Astrocyte of the spinal cord (primary cell): ENCODE data around the gene STX17.

Experiments used
- DNase-seq: peaks from one replicate; pipeline ENCODE4 v3.0.0; 2011; ENCODE audit warnings: low read depth, low spot score
- H3K4me3 ChIP-seq: 2 replicates; pipeline ENCODE4 v1.5.1; 2011; ENCODE audit warnings: low read depth, mild to moderate bottlenecking, low read length, moderate library complexity
- in situ Hi-C: cut with HindIII; loops from 2 replicates; pipeline ENCODE4 v1.10.0; 2017; ENCODE audit warnings: low sequenced_read_pairs
- TF ChIP-seq, protein P1 (sequence below): IDR thresholded peaks from 2 replicates; pipeline ENCODE4 v1.5.1; 2012; ENCODE audit warnings: low read depth, mild to moderate bottlenecking, low read length, inconsistent platforms

Gene STX17

DNA sequence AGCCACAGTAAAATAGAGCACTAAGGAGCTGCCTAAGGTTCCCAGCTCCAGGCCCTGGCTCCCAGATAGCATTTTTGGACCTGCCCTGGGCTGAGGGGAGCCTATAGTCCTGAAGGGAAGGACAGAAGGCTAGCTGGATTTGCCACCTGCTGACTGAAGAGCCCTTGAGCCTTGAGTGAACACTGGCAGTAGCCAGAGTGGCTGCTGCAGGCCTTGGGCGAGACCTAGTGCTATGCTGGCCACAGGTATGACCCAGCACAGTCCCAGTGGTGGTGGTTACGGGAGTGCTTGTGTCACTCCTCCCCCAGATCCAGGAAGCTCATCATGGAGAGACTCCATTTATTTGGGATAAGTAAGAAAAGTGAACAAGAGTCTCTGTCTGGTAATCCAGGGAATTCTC is 10.3 kb upstream of the STX17 start:
- TF ChIP-seq, protein P1, sequence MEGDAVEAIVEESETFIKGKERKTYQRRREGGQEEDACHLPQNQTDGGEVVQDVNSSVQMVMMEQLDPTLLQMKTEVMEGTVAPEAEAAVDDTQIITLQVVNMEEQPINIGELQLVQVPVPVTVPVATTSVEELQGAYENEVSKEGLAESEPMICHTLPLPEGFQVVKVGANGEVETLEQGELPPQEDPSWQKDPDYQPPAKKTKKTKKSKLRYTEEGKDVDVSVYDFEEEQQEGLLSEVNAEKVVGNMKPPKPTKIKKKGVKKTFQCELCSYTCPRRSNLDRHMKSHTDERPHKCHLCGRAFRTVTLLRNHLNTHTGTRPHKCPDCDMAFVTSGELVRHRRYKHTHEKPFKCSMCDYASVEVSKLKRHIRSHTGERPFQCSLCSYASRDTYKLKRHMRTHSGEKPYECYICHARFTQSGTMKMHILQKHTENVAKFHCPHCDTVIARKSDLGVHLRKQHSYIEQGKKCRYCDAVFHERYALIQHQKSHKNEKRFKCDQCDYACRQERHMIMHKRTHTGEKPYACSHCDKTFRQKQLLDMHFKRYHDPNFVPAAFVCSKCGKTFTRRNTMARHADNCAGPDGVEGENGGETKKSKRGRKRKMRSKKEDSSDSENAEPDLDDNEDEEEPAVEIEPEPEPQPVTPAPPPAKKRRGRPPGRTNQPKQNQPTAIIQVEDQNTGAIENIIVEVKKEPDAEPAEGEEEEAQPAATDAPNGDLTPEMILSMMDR = no peak
- in situ Hi-C loops = no loop called here
- DNase-seq = no peak

DNA sequence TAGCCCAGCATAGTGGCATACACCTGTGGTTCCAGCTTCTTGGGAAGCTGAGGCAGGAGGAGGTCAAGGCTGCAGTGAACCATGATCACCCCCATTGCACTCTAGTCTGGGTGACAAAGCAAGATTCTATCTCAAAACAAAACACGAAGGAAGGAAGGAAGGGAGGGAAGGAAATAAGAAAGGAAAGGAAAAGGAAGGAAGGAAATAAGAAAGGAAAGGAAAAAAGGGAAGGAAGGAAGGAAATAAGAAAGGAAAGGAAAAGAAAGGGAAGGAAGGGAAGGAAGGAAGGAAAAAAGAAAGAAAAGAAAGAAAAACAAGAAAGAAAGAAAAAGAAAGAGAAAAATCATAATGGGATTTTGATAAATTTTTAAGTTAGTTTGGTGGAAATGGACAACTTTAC is 3.1 kb upstream of the STX17 start:
- no peak for DNase-seq
- in situ Hi-C loops = no loop called here

More for the DNA sequence above, 10.3 kb upstream of the STX17 start:
- H3K4me3 ChIP-seq = no peak overlapping the region

DNA sequence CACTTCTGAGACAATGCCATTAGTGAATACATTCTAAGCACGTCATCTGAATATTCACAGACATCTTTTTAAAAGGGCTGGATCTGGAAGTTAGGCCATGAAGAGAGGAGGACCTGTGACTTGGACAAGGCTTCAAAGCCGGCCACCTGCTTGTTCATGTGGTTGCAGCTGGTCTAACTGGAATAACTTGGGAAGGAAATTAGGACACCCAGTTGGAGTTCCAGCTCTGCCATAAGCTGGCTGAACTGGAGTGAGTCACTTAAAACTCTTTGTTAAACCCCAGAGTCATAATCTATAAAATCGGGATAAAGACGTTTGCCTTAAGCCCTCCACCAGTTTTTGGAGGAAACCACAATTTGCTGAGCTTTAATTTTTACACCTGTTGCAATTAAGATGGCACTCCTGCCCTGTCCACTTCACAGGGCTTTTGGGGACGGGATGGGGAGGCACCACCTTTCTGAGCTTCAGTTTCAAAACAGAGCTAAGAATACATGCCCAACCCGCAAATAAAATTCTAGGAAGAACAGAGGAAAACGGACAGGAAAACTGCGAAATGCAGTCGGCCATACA is 536 bp upstream of the STX17 start:
- in situ Hi-C loops = no loop called here
- TF ChIP-seq, protein P1 = no peak
- DNase-seq = peak; percentile 9
- peak overlapping the region; percentile 84 for H3K4me3 ChIP-seq

More for the DNA sequence above, 3.1 kb upstream of the STX17 start:
- TF ChIP-seq, protein P1 = no peak
- no peak overlapping the region for H3K4me3 ChIP-seq

DNA sequence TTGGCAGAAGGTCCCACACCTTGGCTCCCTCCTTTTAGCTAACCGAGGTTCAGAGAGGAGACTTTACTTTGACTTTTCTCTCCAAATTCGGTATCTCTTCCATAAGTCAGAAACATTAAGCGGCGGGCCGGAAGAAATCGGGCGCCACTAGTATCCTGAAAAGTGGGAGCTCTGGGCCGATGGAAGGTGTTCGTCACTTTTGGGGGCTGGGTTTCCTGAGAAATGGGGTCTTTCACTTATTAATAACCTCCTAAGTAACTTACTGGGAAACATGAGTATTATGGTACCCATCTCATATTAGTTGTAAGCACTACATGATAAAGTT is 716 bp downstream of the STX17 start:
- H3K4me3 ChIP-seq = peak overlapping the region; percentile 84
- in situ Hi-C loops = no loop called here
- DNase-seq = peak; percentile 9
- TF ChIP-seq, protein P1 = no peak

DNA sequence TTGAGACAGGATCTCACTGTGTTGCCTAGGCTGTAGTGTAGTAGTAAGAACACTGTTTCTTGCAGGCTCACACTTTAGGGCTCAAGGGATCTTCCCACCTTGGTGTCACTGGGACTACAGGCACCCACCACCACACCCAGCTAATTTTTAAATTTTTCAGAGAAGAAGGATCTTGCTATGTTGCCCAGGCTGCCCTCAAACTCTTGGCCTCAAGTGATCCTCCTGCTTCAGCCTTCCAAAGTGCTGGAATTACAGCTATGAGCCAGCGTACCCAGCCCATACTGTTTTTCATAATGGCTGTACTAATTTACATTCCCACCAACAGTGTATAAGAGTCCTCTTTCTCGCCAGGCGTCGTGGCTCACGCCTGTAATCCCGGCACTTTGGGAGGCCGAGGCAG is 5.1 kb downstream of the STX17 start:
- TF ChIP-seq, protein P1 = no peak
- H3K4me3 ChIP-seq = no peak overlapping the region
- in situ Hi-C loops = no loop called here
- no peak for DNase-seq

DNA sequence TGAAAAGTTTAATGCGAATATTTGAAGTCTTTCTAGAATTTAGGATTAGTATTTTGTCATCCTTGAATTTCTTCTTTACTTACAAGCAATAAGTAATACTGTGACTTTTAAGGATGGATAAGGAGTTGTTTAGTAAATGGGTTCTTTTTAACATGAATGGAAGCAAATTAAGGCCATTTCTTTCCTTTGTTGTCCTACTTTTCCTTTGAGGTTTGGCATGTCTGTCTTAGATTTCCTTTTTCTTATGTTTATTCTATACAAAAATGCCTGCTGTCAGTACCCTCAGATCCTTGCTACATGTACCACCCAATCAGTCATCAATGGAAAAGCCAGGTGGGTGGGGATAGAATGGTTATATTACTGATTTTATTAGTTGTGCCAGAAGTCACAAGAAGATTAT is 10.2 kb downstream of the STX17 start:
- in situ Hi-C loops = no loop called here
- TF ChIP-seq, protein P1 = no peak
- no peak for DNase-seq
- no peak overlapping the region for H3K4me3 ChIP-seq

DNA sequence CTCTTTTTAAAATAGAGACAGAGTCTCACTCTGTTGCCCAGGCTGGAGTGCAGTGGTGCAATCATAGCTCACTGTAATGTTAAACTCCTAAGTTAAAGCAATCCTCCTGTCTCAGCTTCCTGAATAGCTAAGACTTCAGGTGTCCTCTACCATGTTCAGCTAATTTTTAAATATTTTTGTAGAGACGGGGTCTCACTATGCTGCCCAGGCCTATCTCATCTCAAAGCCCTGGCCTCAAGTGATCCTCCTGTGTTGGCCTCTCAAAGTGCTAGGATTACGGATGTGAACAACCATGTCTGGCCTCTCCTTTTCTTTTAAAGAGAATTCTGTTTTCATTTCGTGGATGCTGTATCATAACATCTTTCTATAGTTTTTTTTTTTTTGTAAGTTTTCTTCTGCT is 11.7 kb downstream of the STX17 start:
- TF ChIP-seq, protein P1 = no peak
- no peak overlapping the region for H3K4me3 ChIP-seq
- no peak for DNase-seq
- in situ Hi-C loops = no loop called here
